Keratinocyte (primary cell): ENCODE measurements around the gene ELOA. TPM values are rescaled to one million over a fixed set of nuclear protein-coding genes. Genes with fewer than 3 reads are reported as not detected.

Source experiments
- DNase-seq: peaks from one replicate; pipeline ENCODE4 v3.0.0-alpha.2; 2011; ENCODE audit warnings: low read depth, missing footprints, low spot score
- FAIRE-seq: peaks from 2 replicates; lab custom pipeline; 2011; peaks lifted over from hg19 to GRCh38; lab: Jason Lieb, UNC
- H2AFZ ChIP-seq: 2 replicates; pipeline ENCODE4 v1.6.0; 2012; ENCODE audit warnings: low read length, control low read depth, inconsistent platforms; ENCODE audit not compliant: control insufficient read depth
- H3K27ac ChIP-seq: 2 replicates; pipeline ENCODE4 v1.5.1; 2011; ENCODE audit warnings: low read length; ENCODE audit not compliant: control insufficient read depth, insufficient read depth
- H3K27me3 ChIP-seq: 3 replicates; pipeline ENCODE4 v1.6.0; 2011; ENCODE audit warnings: low read length; ENCODE audit not compliant: control insufficient read depth, insufficient read depth; ENCODE audit errors: extremely low read depth
- H3K36me3 ChIP-seq, 2 experiments: 2 replicates in 1 of 2; 3 replicates in 1 of 2; pipeline ENCODE4 v1.5.1; 2011; ENCODE audit warnings: low read length in 2 of 2, mild to moderate bottlenecking in 1 of 2; ENCODE audit not compliant: control insufficient read depth in 2 of 2, insufficient read depth in 2 of 2; ENCODE audit errors: extremely low read depth in 1 of 2
- H3K4me1 ChIP-seq: 3 replicates; pipeline ENCODE4 v1.5.1; 2011; ENCODE audit warnings: low read length; ENCODE audit not compliant: control insufficient read depth, insufficient read depth; ENCODE audit errors: extremely low read depth
- H3K4me2 ChIP-seq: 3 replicates; pipeline ENCODE4 v1.6.0; 2011; ENCODE audit warnings: low read depth, low read length; ENCODE audit not compliant: control insufficient read depth, insufficient read depth; ENCODE audit errors: extremely low read depth
- H3K4me3 ChIP-seq, 3 experiments: fragments of 200-600 bp in 1 of 3; sonication (generic) in 1 of 3; 2 replicates in 2 of 3; 3 replicates in 1 of 3; pipeline ENCODE4 v1.5.1; 2011 to 2016; ENCODE audit warnings: low read length in 3 of 3, mild to moderate bottlenecking in 3 of 3, control low read depth in 2 of 3, inconsistent platforms in 1 of 3, low read depth in 1 of 3, mixed read lengths in 1 of 3, mixed run types in 1 of 3, moderate library complexity in 1 of 3; ENCODE audit not compliant: control insufficient read depth in 2 of 3, insufficient read depth in 2 of 3; ENCODE audit errors: extremely low read depth in 1 of 3
- H3K79me2 ChIP-seq: 2 replicates; pipeline ENCODE4 v1.6.0; 2012; ENCODE audit warnings: low read length; ENCODE audit not compliant: control insufficient read depth, insufficient read depth
- H3K9ac ChIP-seq: 3 replicates; pipeline ENCODE4 v1.6.0; 2011; ENCODE audit warnings: low read length; ENCODE audit not compliant: control insufficient read depth, insufficient read depth; ENCODE audit errors: extremely low read depth
- H3K9me1 ChIP-seq: 3 replicates; pipeline ENCODE4 v1.6.0; 2011; ENCODE audit warnings: low read length; ENCODE audit not compliant: control insufficient read depth, insufficient read depth; ENCODE audit errors: extremely low read depth
- H3K9me3 ChIP-seq: 2 replicates; pipeline ENCODE4 v1.5.1; 2012; ENCODE audit warnings: low read depth, low read length; ENCODE audit not compliant: control insufficient read depth
- H4K20me1 ChIP-seq: 3 replicates; pipeline ENCODE4 v1.6.0; 2011; ENCODE audit warnings: low read length; ENCODE audit not compliant: control insufficient read depth, insufficient read depth; ENCODE audit errors: extremely low read depth
- CTCF ChIP-seq, 3 experiments: IDR thresholded peaks in 1 of 3; conservative IDR thresholded peaks in 1 of 3; optimal IDR thresholded peaks in 1 of 3; 2 replicates in 2 of 3; 3 replicates in 1 of 3; pipeline versions ENCODE3 to v1.5.1; 2011; ENCODE audit warnings: low read length in 3 of 3, mild to moderate bottlenecking in 3 of 3, moderate library complexity in 2 of 3, control low read depth in 1 of 3, inconsistent platforms in 1 of 3; ENCODE audit not compliant: insufficient read depth in 2 of 3; ENCODE audit errors: extremely low read depth in 1 of 3
- EZH2 ChIP-seq: IDR thresholded peaks from one replicate; pipeline ENCODE4 v1.6.1; 2012; ENCODE audit warnings: inconsistent platforms, mild to moderate bottlenecking, low read length, moderate library complexity
- dilution Hi-C: fragments of 300-500 bp; cut with MboI; formaldehyde crosslinking; loops from one replicate; pipeline ENCODE4 v1.7.0; 2020; ENCODE audit warnings: low sequenced_read_pairs; ENCODE audit not compliant: extremely low pct_ligation_motif_present
- polyA plus RNA-seq, 5 experiments: library from polyadenylated mRNA; depleted of rRNA in 3 of 5; stranded (reverse) in 3 of 5; stranded (forward) in 1 of 5; unstranded in 1 of 5; fragments of >200 nt; gene quantifications; 1 replicate in 1 of 5; 2 replicates in 3 of 5; 3 replicates in 1 of 5; pipeline versions ENCODE4 v1.2.1 to v1.2.3, GENCODE V29; 2011 to 2012; ENCODE audit warnings: missing spikeins in 2 of 5, low read depth in 1 of 5, low replicate concordance in 1 of 5

Gene ELOA
- polyA plus RNA-seq, 1 donor (not counting 4 experiments of a cell fraction or from before 2014, with no cell fraction given), result 31.8 TPM

DNA sequence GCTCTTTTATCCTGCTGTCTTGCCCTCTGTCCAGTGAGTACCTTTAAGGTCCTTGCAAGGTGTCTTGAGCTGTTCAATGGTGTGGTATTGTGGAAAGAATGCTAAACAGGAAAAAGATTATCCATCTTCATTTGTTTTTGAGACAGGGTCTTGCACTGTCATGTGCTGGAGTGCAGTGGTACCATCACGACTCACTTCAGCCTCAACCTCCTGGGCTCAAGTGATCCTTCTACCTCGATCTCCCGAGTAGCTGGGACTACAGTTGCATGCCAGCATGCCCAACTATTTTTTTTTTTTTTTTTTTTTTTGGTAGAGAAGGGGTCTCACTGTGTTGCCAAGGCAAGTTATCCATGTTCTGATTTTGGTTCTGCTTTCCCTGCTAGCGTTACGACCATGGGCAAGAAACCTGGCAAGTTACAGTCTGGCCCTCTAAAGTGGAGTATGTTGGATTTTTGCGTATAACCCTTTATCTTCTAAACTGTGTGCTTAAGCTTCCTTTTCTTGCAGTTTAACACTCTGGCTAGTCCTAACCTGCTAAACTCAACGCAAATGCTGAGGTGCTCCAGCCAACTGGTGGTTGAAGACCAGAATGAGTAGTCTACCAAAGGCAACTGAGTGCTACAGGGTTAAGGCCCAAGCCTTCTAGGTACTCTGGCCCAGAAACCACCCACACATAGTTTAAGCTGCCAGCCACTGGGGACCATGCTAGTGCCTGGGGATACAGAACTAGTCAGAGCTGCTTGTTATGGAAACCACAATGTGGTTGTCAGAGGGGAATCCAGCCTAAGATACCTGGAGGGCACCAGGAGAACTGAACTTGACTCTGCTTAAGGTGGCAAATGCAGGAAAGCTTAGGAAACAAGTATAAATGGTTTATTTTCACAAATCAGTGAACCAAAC is 43.7 kb upstream of the ELOA start:
- no peaks in the 10 kb centered on the region for H3K9me1 ChIP-seq
- no peaks in the 10 kb centered on the region for H3K9me3 ChIP-seq
- no peak overlapping the region for H3K4me2 ChIP-seq
- no peak overlapping the region for H2AFZ ChIP-seq
- TF ChIP-seq CTCF (optimal IDR thresholded peaks at IDR 0.05 in 1 of 3, IDR thresholded peaks at IDR 0.05 in 1 of 3, conservative IDR thresholded peaks at IDR 0.05 in 1 of 3; ENCODE audit: extremely low read depth in 1 of 3, insufficient read depth in 2 of 3, low read length in 3 of 3) (no peak), EZH2 (no peak)
- peaks cover 18% of the 10 kb centered on the region for H3K4me1 ChIP-seq
- H3K36me3 ChIP-seq, result peaks cover 44 to 59% of the 10 kb centered on the region in 2 experiments
- dilution Hi-C loops, result no loop called here
- H3K27ac ChIP-seq, result no peak overlapping the region
- no peaks in the 10 kb centered on the region for H3K27me3 ChIP-seq
- H4K20me1 ChIP-seq, result peaks cover 63% of the 10 kb centered on the region
- no peak overlapping the region for H3K4me3 ChIP-seq
- DNase-seq (no peak), FAIRE-seq (no peak)
- H3K79me2 ChIP-seq, result peaks cover 74% of the 10 kb centered on the region
- no peak overlapping the region for H3K9ac ChIP-seq

DNA sequence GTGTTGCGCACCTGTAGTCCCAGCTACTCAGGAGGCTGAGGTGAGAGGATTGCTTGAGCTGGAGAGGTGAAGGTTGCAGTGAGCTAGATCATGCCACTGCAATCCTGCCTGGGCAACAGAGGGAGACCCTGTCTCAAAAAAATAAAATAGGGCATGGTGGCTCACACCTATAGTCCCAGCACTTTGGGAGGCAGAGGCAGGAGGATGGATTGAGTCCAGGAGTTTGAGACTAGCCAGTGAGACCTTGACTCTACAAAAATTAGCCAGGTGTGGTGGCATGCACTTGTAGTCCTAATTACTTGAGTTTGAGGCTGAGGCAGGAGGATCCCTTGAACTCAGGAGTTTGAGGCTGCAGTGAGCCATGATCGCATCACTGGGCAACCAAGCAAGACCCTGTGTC is 42.0 kb upstream of the ELOA start:
- Histone ChIP-seq H3K79me2 (peaks cover 58% of the 10 kb centered on the region), H3K4me1 (peaks cover under 1% of the 10 kb centered on the region), H4K20me1 (peaks cover 46% of the 10 kb centered on the region), H3K9me1 (no peaks in the 10 kb centered on the region), H3K27me3 (no peaks in the 10 kb centered on the region), H3K4me2 (no peak overlapping the region), H2AFZ (no peak overlapping the region), H3K4me3 (no peak overlapping the region), H3K36me3 (peaks cover 29 to 45% of the 10 kb centered on the region in 2 experiments), H3K9ac (no peak overlapping the region), H3K9me3 (no peaks in the 10 kb centered on the region), H3K27ac (no peak overlapping the region)
- dilution Hi-C loops, result no loop called here
- no peak for TF ChIP-seq CTCF (optimal IDR thresholded peaks at IDR 0.05 in 1 of 3, IDR thresholded peaks at IDR 0.05 in 1 of 3, conservative IDR thresholded peaks at IDR 0.05 in 1 of 3; ENCODE audit: extremely low read depth in 1 of 3, insufficient read depth in 2 of 3, low read length in 3 of 3)
- no peak for TF ChIP-seq EZH2
- DNase-seq (no peak), FAIRE-seq (no peak)
